Measurements from ENCODE around the gene ZFP2.

- TF ChIP-seq, protein P1, sequence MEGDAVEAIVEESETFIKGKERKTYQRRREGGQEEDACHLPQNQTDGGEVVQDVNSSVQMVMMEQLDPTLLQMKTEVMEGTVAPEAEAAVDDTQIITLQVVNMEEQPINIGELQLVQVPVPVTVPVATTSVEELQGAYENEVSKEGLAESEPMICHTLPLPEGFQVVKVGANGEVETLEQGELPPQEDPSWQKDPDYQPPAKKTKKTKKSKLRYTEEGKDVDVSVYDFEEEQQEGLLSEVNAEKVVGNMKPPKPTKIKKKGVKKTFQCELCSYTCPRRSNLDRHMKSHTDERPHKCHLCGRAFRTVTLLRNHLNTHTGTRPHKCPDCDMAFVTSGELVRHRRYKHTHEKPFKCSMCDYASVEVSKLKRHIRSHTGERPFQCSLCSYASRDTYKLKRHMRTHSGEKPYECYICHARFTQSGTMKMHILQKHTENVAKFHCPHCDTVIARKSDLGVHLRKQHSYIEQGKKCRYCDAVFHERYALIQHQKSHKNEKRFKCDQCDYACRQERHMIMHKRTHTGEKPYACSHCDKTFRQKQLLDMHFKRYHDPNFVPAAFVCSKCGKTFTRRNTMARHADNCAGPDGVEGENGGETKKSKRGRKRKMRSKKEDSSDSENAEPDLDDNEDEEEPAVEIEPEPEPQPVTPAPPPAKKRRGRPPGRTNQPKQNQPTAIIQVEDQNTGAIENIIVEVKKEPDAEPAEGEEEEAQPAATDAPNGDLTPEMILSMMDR (IDR thresholded peaks at IDR 0.05), result no peak
- no peak for TF ChIP-seq POLR2A (IDR thresholded peaks at IDR 0.05)
- TF ChIP-seq POLR2AphosphoS5 (IDR thresholded peaks at IDR 0.05), result no peak
Measured at GRCh38 chr5:178869577-178869976, 26.1 kb upstream of the ZFP2 start.
